Epidermal melanocyte (primary cell): ENCODE data around the gene ZBTB42.

Experiments used
- DNase-seq: peaks from one replicate; pipeline ENCODE4 v3.0.0; 2011; ENCODE audit warnings: low spot score; ENCODE audit not compliant: insufficient read length

The ZBTB42 gene

DNA sequence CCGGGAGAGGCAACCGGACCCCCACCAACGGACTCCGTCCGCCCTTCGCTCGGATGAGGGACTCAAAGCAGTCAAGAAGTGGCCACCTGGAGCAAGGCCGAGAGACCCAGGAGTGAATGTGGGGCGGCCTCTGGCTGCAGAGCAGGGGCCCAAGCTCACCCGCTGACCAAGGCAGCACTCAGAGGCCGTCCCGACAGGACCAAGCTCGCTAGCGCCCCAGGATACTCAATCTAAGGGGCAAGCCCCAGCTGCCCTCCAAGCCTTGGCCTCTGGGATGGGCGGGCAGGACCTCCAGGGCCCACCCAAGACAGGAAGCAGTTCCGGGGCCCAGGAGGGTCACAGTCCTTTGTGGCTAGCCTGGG is 6.3 kb upstream of the ZBTB42 start:
- no peak for DNase-seq

DNA sequence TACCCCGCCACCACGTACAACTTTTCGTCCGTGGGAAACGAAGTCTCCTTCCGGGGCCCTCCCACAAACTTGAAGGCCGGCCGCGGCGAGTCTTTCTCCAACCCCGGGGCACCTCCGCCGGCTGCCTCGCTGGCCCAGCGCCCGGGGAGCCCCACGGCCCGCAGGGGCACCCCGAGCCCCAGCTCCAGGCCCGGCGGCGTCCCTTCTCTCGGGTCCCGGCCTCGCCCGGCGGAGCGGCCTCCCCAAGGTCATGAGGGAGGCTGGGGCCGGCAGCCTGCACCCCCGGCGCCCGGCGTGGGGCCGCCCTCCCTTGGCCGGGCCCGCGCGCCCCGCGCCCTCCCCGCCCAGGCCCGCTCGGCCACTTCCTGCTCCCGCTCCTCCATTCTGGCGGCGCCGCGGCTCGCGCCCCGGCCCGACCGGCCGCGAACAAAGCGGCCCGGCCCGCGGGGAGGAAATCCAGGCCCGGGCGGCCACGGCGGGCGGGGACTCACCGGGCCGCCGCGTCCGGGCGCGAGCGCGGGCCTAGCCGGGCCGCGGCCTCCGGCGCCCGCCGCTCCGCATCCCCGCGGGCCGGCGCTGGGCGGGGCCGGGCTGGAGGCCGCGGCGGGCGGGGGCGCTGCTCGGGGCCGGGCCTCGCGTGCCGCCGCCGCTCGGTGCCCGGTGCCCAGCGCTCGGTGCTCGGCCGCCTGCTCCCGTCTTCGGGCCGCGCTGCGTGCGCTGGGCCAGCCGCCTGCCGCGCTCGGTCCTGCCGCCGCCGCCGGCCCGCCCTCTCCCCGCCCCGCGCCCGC is 5.7 kb upstream of the ZBTB42 start, which contains the start of gene AKT1:
Gene AKT1, minus strand, starts transcription at position 756 of the 788 bp plus-strand sequence. CDS start 3,105 bp downstream, outside the sequence.
- no peak for DNase-seq

DNA sequence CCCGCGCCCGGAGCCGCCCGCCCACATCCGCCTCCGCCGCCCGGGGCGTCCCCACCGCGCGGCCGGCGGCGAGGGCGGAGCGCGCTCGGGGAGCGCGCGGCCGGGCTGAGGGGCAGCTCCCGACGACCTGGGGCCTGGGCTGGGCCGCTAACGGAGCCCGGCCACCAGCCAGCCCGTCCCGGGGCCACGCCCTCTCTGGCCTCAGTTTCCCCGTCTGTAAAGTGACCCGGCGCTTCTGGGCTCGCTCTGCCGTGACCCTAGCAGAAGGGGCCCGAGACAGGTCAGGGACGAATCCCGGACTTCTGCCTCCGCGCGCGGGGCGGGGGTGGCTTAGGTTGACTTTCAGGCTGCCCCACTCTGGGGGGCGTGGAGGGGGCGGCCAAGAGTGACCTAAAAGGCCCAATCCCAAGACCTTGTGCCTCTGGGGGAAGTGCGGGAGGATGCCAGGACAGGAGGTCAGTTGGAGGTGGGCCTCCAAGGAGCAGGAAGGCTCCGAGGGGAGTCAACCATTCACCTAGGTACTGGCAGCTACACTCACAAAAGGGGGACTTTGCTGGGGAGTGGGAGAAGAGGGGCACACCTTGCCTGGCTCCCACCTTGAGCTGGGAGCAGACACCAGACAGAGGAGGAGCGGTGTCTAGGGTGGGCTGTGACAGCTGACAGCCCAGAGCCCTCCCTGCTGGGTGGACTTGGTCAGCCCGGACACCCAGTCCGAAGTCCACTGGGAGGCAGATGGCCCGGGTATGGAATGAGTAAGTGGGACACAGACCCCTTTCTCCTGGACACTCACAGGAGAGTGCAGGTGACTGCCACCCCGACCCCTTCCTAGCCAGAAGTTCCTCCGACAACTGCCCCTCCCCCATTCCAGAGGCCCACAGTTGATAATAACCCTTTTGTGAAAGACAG is 4.9 kb upstream of the ZBTB42 start:
- DNase-seq, result peak; percentile 87

DNA sequence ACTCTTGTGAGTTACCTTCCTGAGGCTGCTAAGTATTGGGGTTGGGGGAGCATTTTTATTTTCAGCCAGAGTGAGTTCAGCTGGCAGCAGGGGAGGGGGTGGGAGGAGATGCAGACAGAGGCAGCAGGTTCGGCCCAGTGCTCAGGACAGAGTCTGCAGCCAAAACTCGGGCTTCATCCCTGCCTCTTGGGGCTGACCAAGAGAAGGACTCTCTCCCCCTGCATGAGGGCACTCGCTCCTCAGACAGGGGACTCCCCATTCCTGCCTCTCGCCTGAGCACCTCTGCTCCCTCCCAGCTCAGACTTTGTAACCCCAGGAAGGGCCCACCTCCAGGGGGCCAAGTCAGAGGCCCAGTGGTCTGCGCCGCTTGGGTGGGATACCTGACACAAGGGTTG is 4.2 kb upstream of the ZBTB42 start:
- no peak for DNase-seq

DNA sequence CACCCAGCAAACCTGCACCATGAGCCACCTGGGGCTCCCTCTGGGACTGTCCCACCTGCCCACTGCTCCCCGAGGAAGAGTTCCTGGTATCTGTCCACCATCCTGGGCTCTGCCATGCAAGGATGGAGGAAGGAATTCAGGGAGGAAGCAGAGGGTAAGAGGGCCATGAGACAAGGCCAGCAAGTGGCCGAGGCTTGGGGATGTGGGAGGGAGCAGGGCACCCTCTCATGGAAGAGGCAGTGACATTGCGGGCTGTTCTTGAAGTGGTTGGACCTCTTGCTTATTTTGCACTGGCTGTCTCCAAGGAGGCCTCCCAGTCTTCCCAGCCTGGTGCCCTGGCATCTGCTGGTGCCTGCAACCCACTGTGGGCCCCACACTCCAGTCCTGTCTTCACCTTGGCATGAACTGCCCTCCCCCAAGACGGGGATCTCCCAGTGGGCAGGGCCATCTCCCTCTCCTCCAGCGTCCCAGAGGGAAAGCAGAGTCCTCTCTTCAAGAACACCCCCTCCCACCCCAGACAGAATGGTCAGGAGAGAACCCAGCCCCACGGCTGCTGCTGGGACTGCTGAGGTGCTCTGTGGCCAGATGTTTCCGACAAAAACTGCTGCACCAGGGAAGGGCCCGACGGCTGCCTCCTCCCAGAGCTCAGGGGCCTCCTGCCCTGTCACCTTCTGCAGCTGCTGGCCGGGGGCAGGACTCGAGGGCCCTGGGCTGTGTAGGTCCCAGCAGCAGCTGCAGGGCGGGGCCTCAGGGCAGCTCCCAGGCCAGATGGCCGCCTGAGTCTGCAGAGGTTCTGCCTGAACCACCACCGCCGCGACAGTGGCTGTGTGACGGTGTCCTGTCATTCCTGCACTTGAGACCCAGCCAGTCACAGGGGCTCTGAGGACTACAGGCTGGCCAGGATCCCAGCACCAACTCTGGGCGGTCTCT is 3.5 kb upstream of the ZBTB42 start:
- no peak for DNase-seq

DNA sequence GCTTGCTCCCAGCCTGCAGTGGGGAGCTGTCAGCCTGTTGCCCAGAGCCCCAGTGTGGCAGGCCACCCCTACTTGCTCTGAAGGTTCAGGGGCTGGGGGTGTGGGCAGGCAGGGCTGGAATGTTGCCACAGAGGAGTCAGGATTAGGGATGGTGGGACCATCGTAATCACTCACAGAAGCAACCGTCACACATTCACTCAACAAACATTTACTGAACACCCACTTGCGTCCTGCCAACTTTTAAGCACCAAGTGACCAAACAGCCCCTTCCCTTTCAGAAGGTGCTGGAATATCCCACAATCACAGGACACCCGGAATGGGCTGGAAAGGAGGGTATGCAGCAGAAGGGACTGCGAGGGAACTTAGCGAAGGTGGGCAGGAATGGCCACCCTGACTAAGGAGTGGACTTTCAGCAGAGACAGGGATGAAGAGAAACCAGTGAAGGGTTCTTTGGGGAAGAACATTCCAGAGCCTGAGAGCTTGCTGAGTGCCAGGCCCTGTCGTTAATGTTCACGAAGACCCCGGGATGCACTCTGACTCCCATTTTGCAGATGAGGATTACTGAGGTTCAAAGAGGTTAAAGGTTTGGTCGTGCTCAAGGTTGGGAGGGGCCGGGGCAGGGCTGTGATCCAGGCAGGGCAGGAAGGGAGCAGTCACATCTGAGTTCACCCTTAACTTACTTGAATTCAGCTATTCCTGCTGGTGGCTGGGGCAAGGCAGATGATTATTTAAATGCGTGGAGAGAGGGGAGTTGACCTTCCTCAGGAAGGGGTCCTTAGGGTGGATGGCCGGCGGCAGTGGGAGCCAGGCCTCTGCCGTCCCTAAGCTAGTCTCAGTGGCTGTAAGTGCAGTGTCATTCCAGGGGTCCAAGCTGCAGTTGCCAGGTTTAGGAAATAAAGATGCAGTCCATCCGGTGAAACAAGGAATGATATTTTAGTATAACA is 2.3 kb upstream of the ZBTB42 start:
- DNase-seq, result no peak

DNA sequence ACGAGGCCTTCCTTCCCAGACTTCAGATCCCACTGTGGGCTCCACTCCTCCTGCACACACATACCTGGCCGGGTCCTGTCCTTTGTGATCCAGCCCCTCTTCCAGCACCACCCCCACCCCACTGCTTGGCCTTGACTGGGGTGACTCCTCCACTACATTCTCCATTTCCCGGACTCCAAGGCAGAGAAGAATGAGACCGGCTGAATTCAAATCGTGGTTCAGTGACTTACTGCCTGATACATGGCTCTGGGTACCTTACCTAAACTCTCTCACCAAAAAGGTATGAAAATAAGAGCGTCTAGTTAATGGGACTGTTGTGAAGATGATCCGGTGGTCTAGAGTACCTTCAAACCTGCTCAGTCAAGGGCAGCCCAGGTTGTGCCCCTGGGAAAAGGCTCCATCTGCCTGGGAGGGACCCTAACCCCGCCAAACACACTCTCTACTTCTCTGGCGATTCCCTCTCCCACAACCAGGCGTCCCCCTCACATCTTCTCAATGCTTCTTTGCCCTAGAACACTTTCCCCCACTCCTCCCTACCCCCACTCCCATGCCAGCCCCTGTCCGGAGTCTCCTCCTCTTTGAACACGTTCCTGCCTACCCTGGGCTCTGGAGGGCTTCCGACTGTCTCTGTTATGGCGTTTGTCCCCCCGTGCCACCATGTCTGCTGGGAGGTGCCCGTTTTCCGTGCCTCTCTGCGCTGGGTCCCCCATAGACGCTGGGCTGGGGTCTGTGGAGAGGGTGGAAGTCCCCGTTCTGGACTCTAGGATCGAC is 1.5 kb upstream of the ZBTB42 start:
- no peak for DNase-seq

DNA sequence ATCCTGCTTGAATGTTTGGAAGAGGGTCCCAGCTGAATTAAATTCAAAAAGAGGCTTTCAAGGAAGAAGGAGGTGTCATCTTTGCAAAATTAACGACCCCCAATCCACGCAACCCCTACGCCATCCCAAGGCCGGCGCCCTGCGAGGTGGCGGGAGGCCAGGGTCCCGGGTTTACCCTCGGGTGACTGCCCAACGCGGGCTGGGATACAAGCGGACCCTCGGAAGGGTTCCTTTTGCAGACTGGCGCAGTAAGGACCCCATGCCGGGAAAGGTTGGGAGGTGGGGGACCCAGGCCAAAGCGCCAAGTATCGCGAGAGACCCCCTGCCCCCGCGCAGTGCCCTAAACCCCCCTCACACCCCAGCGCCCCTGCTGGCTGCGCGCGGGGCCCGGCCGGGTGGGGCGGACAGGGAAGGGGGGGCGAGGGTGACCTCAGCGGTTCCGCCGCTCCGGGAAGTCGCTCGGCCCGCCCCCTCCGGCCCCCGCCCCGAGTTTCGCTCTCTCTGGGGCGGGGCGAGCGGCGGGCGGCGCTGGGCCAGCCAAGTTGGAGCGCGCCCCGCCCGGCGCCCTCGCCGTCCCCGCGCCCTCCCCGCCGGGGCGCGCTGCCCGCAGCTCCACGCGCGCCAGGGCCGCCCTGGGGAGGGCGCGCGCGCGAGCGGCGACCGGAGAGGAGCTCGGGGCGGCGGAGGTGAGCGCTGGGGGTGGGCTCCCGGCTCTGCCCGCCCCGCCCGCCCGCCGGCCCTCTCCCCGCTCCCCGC is 708 bp upstream of the ZBTB42 start:
- peak; percentile 91 for DNase-seq

DNA sequence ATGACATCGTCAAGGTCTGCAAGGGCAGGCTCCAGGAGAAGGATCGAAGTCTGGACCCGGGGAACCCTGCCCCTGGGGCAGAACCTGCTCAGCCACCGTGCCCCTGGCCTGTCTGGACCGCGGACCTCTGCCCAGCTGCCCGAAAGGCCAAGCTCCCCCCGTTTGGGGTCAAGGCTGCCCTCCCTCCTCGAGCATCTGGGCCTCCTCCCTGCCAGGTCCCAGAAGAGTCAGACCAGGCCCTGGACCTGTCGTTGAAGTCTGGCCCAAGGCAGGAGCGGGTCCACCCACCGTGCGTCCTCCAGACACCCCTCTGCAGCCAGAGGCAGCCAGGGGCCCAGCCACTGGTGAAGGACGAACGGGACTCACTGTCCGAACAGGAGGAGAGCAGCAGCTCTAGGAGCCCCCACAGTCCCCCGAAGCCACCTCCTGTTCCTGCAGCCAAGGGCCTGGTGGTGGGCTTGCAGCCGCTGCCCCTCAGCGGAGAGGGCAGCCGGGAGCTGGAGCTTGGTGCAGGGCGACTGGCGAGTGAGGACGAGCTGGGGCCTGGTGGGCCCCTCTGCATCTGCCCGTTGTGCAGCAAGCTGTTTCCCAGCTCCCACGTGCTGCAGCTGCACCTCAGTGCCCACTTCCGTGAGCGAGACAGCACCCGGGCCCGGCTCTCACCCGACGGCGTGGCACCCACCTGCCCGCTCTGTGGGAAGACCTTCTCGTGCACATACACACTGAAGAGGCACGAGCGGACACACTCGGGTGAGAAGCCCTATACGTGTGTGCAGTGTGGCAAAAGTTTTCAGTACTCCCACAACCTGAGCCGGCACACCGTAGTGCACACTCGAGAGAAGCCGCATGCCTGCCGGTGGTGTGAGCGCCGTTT is 856 bp downstream of the ZBTB42 start:
- DNase-seq, result no peak

DNA sequence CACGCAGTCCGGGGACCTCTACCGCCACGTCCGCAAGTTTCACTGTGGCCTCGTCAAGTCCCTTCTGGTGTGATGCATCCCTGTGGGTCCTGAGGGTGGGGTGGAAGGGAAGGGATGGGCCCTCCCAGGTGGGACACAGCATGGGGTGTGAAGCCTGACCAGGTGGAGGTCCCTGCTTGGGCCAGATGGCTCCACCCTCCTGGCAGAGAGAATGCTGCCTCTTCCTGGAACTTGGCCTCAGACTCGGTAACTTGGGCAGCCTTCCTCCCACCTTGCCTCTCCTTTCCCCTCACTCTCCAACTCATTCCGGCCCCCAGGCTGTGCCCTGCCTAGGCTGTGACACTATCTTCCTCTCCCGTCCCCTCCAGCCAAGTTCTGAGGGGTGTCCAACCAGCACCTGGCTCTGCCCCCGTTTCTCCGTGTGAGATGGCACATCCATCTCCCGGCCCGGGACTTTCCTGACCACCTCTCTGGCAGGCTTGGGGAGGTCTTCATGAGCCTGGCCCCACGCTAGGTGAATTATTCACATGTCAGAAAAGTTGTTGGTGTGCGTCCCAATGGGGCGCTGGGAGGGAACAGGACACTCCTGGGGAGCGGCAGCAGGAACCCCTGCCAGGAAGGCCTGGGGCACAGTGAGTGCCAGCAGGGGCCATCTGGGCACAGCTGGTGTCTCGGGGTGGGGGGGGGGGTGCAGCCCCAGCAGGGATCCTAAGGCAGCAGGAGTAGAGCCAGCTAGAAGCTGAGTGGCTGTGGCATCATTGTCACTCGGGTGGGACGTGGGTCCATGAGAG is 1.7 kb downstream of the ZBTB42 start:
- DNase-seq, result no peak

DNA sequence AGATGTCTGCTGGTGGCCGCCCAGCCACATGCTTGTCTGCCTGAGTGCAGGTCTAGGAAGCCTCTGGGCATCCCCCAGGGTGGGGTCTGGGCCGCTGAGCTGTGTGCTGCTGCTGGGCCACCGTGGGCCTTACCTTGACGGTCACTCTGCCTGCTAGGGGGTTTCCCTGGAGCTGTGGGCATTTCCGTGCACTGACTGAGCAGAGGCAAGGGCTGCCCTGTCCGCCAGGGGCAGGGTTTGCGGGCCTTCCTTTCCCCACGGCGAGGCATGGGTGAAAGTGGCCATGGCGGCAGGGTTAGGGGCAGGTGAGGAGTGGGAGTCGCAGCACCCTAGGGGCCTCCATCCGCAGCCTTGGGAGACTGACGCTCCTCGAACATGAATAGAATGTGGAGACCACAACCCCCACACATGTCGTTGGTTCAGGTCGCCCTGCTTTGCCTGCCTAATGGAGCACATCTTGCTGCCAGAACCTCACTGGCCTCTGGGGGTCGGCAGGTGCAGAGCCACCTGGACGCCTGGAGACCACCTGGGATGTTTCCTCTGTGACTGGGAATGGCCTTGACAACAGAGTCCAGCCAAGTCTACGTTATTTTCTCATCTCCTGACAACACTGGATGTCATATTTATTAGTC is 2.5 kb downstream of the ZBTB42 start:
- no peak for DNase-seq

DNA sequence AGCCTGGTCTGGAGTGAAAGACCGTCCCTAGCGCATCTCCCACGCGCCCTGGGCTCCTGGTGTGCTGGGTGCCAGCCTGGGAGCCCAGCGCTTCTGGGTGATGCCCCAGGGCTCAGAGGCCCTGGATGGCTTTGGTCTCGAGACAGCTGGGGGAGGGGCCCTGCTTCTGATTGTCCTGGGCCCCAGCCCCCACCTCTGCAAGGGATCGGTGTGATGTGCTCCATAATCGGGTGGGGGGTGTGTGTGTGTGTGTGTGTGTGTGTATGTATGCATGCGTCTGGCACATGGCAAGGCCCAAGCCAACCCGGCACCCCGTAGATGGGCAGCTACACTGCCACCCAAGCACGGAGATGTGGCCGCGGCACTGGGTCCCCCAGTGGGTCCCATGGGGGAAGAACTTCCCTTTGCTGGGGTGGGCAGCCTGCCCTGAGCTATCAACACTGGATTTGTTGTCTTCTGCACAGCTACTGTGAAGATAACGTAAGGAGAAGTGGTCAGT is 3.1 kb downstream of the ZBTB42 start:
- no peak for DNase-seq

DNA sequence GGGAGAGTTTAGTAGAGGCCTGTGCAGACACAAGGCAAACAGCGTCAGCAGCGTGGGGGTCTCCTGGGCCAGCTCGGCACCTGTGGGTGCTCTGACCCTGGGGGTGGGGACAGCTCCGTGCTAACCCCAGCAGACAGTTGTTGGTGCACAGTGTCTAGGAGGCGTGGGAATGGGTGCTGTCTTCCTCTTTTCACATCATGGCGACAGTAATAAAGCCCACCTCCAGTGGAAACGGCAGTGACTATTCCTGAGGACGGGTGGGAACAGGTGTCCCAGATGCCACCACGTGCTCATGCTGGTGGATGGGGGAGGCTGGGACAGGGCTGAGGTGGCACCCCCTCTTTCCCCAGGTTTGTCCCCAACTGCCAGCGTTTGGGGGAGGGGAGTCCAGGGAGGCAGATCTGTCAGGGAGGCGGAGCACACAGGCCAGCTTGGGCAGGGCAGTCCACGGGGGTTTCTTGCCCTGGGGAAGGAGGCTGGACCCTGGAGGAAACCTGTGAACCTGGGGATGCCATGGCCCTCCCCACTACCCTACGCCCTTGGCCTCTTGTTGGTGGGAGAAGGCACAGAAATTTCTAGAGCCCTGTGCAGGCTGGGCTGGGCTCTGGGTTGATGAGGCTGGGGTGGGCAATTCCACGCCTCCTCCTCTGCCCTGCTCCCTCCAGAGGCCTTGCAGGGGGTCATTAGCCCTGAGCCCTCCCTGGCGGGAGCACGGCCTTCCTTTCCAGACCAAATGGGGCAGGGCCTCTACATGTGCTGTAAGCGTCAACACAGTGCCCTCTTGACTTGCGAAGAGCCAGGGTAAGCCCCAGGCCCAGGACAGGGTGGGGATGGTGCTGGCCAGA is 3.8 kb downstream of the ZBTB42 start:
- no peak for DNase-seq

DNA sequence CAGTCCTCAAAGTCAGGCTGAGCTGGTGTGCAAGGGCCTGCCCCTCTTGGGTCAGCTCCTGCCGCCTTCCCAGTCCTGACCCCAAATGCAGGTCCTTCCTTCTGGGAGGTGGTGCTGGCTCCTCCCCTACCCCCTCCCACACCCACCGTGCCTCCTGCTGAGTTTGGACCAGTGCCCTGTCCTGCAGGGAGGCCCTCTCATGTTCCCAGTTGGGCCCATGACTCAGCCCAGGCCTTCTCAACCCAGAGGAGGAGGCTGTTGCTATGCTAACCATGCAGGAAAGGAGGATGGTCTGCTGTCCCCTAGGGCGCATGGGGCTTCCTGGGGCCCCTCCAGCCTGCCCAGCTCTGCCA is 4.4 kb downstream of the ZBTB42 start:
- peak; percentile 60 for DNase-seq

DNA sequence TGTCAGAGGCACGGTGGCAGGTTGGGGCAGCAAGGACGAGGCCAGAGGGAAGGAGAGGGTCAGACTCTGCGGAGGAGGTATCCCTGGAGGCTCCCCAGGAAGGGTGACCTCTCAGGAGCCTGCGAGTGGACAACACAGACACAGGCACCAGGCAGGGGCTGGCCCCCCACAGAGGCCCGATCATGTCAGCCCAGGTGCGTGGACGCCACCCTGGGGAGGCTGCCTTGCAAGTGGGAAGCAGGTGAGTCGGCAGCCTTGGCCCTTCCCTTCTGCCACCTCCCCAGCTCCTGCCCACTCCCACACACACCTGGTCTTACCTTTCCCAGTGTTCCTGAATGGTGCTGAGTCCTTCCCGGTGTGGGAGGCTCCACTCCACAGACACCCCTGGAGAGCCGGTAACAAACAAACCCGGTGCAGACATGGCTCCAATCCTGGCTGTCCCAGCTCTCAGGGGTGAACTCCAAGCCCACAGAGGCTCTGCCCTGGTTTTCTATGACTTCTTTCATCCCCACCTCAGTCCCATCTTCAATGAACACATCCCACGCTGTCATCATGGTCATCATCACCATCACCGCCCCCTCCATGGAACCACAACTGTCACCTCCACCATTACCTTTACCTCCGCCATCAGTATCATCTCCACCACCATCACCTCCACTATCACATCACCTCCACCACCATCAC is 5.2 kb downstream of the ZBTB42 start:
- no peak for DNase-seq
